SK-N-SH (cell line): ENCODE results near the gene PCDH1. TPM values are rescaled to one million over a fixed set of nuclear protein-coding genes. Genes with fewer than 3 reads are reported as not detected.
A peak's percentile ranks its signal among the peaks of the same experiment; 100 is the strongest.

ENCODE experiments used
- CTCF ChIA-PET: fragments of 300-600, 350-600 bp; formaldehyde crosslinking; extraction: SDS; loops from one replicate; lab custom pipeline; 2021; lab: Yijun Ruan, JAX
- POLR2A ChIA-PET: fragments of 350-600 bp; sonication (Branson Sonifier 250); formaldehyde crosslinking; extraction: SDS; loops from one replicate; lab custom pipeline; 2020; ENCODE audit warnings: antibody characterized with exemption, inconsistent platforms; lab: Yijun Ruan, JAX
- DNase-seq: peaks from one replicate; pipeline ENCODE4 v3.0.0; 2012
- H2AFZ ChIP-seq: fragments of 200-600 bp; sonication (generic); 2 replicates; pipeline ENCODE4 v1.8.1; 2016; ENCODE audit warnings: antibody characterized with exemption, mild to moderate bottlenecking, low read depth
- H3F3A ChIP-seq: fragments of 200-600 bp; sonication (generic); replicated peaks from 2 replicates; pipeline ENCODE3; 2016; ENCODE audit warnings: antibody characterized with exemption, mild to moderate bottlenecking; ENCODE audit not compliant: insufficient read depth
- H3K27ac ChIP-seq, 2 experiments: fragments of 200-500 bp in 1 of 2; fragments of 200-600 bp in 1 of 2; sonication (Bioruptor generic) in 1 of 2; sonication (generic), shearing (Covaris generic) in 1 of 2; 2 replicates each; pipeline versions ENCODE4 v1.5.1 to v1.6.1; 2014 to 2016; ENCODE audit warnings: low read depth in 2 of 2, inconsistent platforms in 1 of 2, low read length in 1 of 2, mild to moderate bottlenecking in 1 of 2, mixed read lengths in 1 of 2
- H3K27me3 ChIP-seq: fragments of 200-600 bp; sonication (generic), shearing (Covaris generic); 2 replicates; pipeline ENCODE4 v1.6.1; 2016; ENCODE audit warnings: mixed run types; ENCODE audit not compliant: insufficient read depth
- H3K36me3 ChIP-seq, 2 experiments: fragments of 200-500 bp in 1 of 2; fragments of 200-600 bp in 1 of 2; sonication (Bioruptor generic) in 1 of 2; sonication (generic) in 1 of 2; replicated peaks in 1 of 2; 2 replicates each; pipeline versions ENCODE3 to v1.5.1; 2014 to 2016; ENCODE audit warnings: low read length in 1 of 2, mild to moderate bottlenecking in 1 of 2; ENCODE audit not compliant: insufficient read depth in 2 of 2, control insufficient read depth in 1 of 2
- H3K4me1 ChIP-seq, 2 experiments: fragments of 200-500 bp in 1 of 2; fragments of 200-600 bp in 1 of 2; sonication (Bioruptor generic) in 1 of 2; sonication (generic), shearing (Covaris generic) in 1 of 2; 2 replicates each; pipeline versions ENCODE4 v1.5.1 to v1.6.1; 2014 to 2016; ENCODE audit warnings: low read depth in 1 of 2, low read length in 1 of 2, mixed run types in 1 of 2; ENCODE audit not compliant: insufficient read depth in 2 of 2, control insufficient read depth in 1 of 2
- H3K4me2 ChIP-seq: fragments of 200-600 bp; sonication (generic), shearing (Covaris generic); 2 replicates; pipeline ENCODE4 v1.6.1; 2017; ENCODE audit warnings: mixed run types
- H3K4me3 ChIP-seq, 2 experiments: fragments of 200-500 bp in 1 of 2; fragments of 200-600 bp in 1 of 2; sonication (Bioruptor generic) in 1 of 2; sonication (generic), shearing (Covaris generic) in 1 of 2; 2 replicates each; pipeline versions ENCODE4 v1.5.1 to v1.8.1; 2014 to 2016; ENCODE audit warnings: low read depth in 2 of 2, inconsistent platforms in 1 of 2, low read length in 1 of 2, mild to moderate bottlenecking in 1 of 2, mixed read lengths in 1 of 2, moderate library complexity in 1 of 2
- H3K79me2 ChIP-seq: fragments of 200-600 bp; sonication (generic); 2 replicates; pipeline ENCODE4 v1.8.1; 2017; ENCODE audit warnings: mild to moderate bottlenecking; ENCODE audit not compliant: insufficient read depth
- H3K9ac ChIP-seq: fragments of 200-600 bp; sonication (generic); 2 replicates; pipeline ENCODE4 v1.6.1; 2017; ENCODE audit warnings: mixed run types
- H3K9me2 ChIP-seq: fragments of 200-600 bp; sonication (generic); 2 replicates; pipeline ENCODE4 v1.6.1; 2017; ENCODE audit warnings: mixed run types
- H3K9me3 ChIP-seq: fragments of 200-600 bp; sonication (generic); 2 replicates; pipeline ENCODE4 v1.6.1; 2017; ENCODE audit warnings: mixed run types, mild to moderate bottlenecking, moderate library complexity
- H4K20me1 ChIP-seq: fragments of 200-600 bp; sonication (generic); 2 replicates; pipeline ENCODE4 v1.6.1; 2017; ENCODE audit warnings: mild to moderate bottlenecking, mixed run types; ENCODE audit not compliant: insufficient read depth
- CHD2 ChIP-seq: fragments of 150-350 bp; IDR thresholded peaks from 2 replicates; pipeline ENCODE4 v1.6.1; 2018; ENCODE audit warnings: low read length; ENCODE audit not compliant: partially characterized antibody
- GABPA ChIP-seq: IDR thresholded peaks from 2 replicates; pipeline ENCODE4 v1.4.0; 2012; ENCODE audit warnings: low read depth, mild to moderate bottlenecking
- MAX ChIP-seq: IDR thresholded peaks from 2 replicates; pipeline ENCODE4 v1.4.0; 2012; ENCODE audit warnings: low read depth
- RAD21 ChIP-seq: IDR thresholded peaks from 2 replicates; pipeline ENCODE4 v1.6.1; 2012; ENCODE audit warnings: mild to moderate bottlenecking, low read length
- RCOR1 ChIP-seq: fragments of 150-350 bp; IDR thresholded peaks from 2 replicates; pipeline ENCODE4 v1.6.1; 2017; ENCODE audit warnings: antibody characterized with exemption, low read length
- REST ChIP-seq: IDR thresholded peaks from 2 replicates; pipeline ENCODE4 v1.6.1; 2012; ENCODE audit warnings: mild to moderate bottlenecking, low read depth, low read length, moderate library complexity
- RFX5 ChIP-seq: IDR thresholded peaks from 2 replicates; pipeline ENCODE4 v1.6.1; 2012; ENCODE audit warnings: mild to moderate bottlenecking, improper control_type of control experiment, low read length
- RXRA ChIP-seq: IDR thresholded peaks from 2 replicates; pipeline ENCODE4 v1.4.0; 2012; ENCODE audit warnings: low read depth, mild to moderate bottlenecking, borderline replicate concordance
- SIN3A ChIP-seq: IDR thresholded peaks from 2 replicates; pipeline ENCODE4 v1.6.1; 2012; ENCODE audit warnings: low read depth, mild to moderate bottlenecking, low read length, moderate library complexity, borderline replicate concordance
- SMC3 ChIP-seq: IDR thresholded peaks from 2 replicates; pipeline ENCODE4 v1.6.1; 2012; ENCODE audit warnings: low read depth, low read length, improper control_type of control experiment
- TAF1 ChIP-seq: IDR thresholded peaks from 2 replicates; pipeline ENCODE4 v1.6.1; 2012; ENCODE audit warnings: low read depth, mild to moderate bottlenecking, low read length, moderate library complexity, borderline replicate concordance
- TCF12 ChIP-seq: IDR thresholded peaks from 2 replicates; pipeline ENCODE4 v1.4.0; 2012
- WGBS: methylation state at CpG from one replicate; pipeline ENCODE4 v1.1.6; 2017; ENCODE audit warnings: low lambda C conversion rate; 5-methylcytosine and 5-hydroxymethylcytosine counted together
- polyA plus RNA-seq, 3 experiments: library from polyadenylated mRNA; depleted of rRNA; stranded (reverse); fragments of >200 nt; gene quantifications; 2 replicates each; pipeline ENCODE4 v1.2.3, GENCODE V29; 2012
- TF ChIP-seq, protein P1 (sequence below): IDR thresholded peaks from 2 replicates; pipeline ENCODE4; 2012
- TF ChIP-seq, protein P2 (sequence below): fragments of 200-600 bp; sonication (generic); IDR thresholded peaks from 2 replicates; pipeline ENCODE4 v1.6.1; 2017; ENCODE audit warnings: antibody characterized with exemption, mild to moderate bottlenecking, moderate library complexity
- TF ChIP-seq, protein P3 (sequence below): IDR thresholded peaks from 2 replicates; pipeline ENCODE4 v1.4.0; 2012; ENCODE audit warnings: low read depth, borderline replicate concordance

The PCDH1 gene
- polyA plus RNA-seq, 1 of the 3 experiments (the other 2 are of a cell fraction): 0.08 TPM

- peaks cover 8 to 42% of the 10 kb centered on the region in 2 experiments; a peak in 2 of 4 replicates for H3K4me1 ChIP-seq
- H3F3A ChIP-seq: no peaks in the 10 kb centered on the region
- no peaks in the 10 kb centered on the region for H3K36me3 ChIP-seq
- no peak for DNase-seq
- TF ChIP-seq GABPA (no peak), TAF1 (no peak), SMC3 (no peak), SIN3A (no peak), RFX5 (no peak), MAX (no peak), REST (no peak), CHD2 (no peak), RCOR1 (no peak), TCF12 (no peak), RXRA (no peak), RAD21 (no peak)
- TF ChIP-seq, protein P1, sequence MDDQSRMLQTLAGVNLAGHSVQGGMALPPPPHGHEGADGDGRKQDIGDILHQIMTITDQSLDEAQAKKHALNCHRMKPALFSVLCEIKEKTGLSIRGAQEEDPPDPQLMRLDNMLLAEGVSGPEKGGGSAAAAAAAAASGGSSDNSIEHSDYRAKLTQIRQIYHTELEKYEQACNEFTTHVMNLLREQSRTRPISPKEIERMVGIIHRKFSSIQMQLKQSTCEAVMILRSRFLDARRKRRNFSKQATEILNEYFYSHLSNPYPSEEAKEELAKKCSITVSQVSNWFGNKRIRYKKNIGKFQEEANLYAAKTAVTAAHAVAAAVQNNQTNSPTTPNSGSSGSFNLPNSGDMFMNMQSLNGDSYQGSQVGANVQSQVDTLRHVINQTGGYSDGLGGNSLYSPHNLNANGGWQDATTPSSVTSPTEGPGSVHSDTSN: no peak
- TF ChIP-seq, protein P2, sequence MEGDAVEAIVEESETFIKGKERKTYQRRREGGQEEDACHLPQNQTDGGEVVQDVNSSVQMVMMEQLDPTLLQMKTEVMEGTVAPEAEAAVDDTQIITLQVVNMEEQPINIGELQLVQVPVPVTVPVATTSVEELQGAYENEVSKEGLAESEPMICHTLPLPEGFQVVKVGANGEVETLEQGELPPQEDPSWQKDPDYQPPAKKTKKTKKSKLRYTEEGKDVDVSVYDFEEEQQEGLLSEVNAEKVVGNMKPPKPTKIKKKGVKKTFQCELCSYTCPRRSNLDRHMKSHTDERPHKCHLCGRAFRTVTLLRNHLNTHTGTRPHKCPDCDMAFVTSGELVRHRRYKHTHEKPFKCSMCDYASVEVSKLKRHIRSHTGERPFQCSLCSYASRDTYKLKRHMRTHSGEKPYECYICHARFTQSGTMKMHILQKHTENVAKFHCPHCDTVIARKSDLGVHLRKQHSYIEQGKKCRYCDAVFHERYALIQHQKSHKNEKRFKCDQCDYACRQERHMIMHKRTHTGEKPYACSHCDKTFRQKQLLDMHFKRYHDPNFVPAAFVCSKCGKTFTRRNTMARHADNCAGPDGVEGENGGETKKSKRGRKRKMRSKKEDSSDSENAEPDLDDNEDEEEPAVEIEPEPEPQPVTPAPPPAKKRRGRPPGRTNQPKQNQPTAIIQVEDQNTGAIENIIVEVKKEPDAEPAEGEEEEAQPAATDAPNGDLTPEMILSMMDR: no peak
- TF ChIP-seq, protein P3, sequence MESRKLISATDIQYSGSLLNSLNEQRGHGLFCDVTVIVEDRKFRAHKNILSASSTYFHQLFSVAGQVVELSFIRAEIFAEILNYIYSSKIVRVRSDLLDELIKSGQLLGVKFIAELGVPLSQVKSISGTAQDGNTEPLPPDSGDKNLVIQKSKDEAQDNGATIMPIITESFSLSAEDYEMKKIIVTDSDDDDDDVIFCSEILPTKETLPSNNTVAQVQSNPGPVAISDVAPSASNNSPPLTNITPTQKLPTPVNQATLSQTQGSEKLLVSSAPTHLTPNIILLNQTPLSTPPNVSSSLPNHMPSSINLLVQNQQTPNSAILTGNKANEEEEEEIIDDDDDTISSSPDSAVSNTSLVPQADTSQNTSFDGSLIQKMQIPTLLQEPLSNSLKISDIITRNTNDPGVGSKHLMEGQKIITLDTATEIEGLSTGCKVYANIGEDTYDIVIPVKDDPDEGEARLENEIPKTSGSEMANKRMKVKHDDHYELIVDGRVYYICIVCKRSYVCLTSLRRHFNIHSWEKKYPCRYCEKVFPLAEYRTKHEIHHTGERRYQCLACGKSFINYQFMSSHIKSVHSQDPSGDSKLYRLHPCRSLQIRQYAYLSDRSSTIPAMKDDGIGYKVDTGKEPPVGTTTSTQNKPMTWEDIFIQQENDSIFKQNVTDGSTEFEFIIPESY: no peak
- no peaks in the 10 kb centered on the region for H3K79me2 ChIP-seq
- H3K27ac ChIP-seq: peak overlapping the region in 1 of 2 experiments; percentile 66; a peak in 2 of 4 replicates
- no peaks in the 10 kb centered on the region for H4K20me1 ChIP-seq
- ChIA-PET CTCF (interaction anchor here (0.7 to 20.2 kb wide), 13 partner anchors 12 to 136 kb away, joined by 3 to 447 read pairs (median 12); partner anchors contain the start of gene PCDH1), POLR2A (interaction anchor here (0.9 to 3.2 kb wide), 10 partner anchors 8 to 99 kb away, joined by 3 to 13 read pairs (median 4); partner anchors contain the start of genes DELE1 and PCDH1)
- no peak overlapping the region for H3K4me3 ChIP-seq
- no peak overlapping the region for H3K4me2 ChIP-seq
- no peaks in the 10 kb centered on the region for H3K9me3 ChIP-seq
- H2AFZ ChIP-seq: no peak overlapping the region
- WGBS: 59% methylated on average over 3 of the region's 3 CpGs
- no peaks in the 10 kb centered on the region for H3K9me2 ChIP-seq
- H3K9ac ChIP-seq: no peak overlapping the region
- H3K27me3 ChIP-seq: peaks cover 7% of the 10 kb centered on the region
Measured at GRCh38 chr5:141824717-141825116, 53.5 kb downstream of the PCDH1 start.
